Measurements from ENCODE around the gene IL36RN. TPM values are rescaled to one million over a fixed set of nuclear protein-coding genes. Genes with fewer than 3 reads are reported as not detected.

Gene IL36RN
- total RNA-seq, 4 donors from 2014 or later: not detected

DNA sequence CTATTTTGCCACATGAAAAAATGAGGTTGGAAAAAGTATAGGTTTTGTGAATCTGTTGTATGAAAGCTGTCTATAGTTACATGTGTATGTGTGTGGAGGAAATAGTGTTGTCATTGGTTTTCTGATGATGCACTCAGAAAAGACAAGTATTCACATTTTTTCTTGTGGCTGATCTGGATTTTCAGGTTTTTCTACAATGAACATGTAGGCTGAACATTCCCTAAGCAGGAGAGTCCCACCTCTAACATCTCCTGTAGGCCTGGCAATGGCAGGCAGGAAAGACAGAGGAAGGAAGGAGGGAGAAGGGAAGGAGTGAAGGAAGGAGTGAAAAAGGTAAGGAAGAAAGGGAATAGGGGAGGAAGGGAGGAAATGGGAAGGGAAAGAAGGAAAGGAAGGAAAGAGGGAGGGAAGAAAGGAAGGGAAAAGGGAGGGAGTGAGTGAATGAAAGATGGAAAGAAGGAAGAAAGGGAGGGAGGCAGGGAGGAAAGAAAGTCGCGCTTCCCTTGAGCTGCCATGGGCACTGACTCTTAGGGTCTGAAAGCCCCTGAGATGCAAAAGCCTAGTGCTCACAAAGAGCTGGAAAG lies 495 bp upstream of the IL36RN start:
- TF ChIP-seq, protein P1, sequence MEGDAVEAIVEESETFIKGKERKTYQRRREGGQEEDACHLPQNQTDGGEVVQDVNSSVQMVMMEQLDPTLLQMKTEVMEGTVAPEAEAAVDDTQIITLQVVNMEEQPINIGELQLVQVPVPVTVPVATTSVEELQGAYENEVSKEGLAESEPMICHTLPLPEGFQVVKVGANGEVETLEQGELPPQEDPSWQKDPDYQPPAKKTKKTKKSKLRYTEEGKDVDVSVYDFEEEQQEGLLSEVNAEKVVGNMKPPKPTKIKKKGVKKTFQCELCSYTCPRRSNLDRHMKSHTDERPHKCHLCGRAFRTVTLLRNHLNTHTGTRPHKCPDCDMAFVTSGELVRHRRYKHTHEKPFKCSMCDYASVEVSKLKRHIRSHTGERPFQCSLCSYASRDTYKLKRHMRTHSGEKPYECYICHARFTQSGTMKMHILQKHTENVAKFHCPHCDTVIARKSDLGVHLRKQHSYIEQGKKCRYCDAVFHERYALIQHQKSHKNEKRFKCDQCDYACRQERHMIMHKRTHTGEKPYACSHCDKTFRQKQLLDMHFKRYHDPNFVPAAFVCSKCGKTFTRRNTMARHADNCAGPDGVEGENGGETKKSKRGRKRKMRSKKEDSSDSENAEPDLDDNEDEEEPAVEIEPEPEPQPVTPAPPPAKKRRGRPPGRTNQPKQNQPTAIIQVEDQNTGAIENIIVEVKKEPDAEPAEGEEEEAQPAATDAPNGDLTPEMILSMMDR (IDR thresholded peaks at IDR 0.05; ENCODE audit: low read depth): no peak

DNA sequence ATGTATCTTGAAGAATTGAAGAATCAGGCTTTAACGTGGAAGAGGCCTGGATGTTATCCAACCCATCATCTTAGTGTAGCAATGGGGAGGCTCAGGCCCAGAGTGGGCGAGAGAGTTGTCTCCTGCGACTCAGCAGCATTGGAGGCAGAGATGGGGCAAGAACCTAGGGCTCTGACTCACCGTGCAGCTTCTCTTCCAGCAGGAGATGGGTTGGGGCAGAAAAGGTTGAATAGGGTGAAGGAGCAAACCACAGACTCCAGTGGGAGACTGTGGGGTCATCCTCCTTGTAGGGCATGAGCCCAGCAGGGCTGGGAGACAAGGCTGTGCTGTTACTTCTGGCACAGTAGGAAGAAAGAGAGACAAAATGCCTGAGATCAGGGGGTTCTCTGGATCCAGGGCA lies 1.4 kb downstream of the IL36RN start:
- TF ChIP-seq, protein P1 (IDR thresholded peaks at IDR 0.05; ENCODE audit: low read depth): no peak

DNA sequence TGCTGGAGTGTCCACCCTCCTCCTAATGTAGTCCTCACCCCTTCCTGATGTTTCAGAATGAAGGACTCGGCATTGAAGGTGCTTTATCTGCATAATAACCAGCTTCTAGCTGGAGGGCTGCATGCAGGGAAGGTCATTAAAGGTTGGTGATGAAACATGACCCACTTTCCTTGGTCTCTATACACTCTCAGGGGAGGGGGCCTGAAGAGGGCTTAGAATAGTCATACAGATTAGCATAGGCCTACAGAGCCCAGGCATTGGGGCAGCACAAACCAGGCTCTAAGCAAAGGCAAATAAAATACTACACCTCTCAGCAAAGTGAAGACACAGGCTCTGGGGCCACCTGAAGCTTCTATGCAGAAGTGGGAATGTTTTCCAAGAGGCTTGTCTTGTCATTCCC lies 1.8 kb downstream of the IL36RN start:
- TF ChIP-seq, protein P1 (IDR thresholded peaks at IDR 0.05; ENCODE audit: low read depth): no peak

DNA sequence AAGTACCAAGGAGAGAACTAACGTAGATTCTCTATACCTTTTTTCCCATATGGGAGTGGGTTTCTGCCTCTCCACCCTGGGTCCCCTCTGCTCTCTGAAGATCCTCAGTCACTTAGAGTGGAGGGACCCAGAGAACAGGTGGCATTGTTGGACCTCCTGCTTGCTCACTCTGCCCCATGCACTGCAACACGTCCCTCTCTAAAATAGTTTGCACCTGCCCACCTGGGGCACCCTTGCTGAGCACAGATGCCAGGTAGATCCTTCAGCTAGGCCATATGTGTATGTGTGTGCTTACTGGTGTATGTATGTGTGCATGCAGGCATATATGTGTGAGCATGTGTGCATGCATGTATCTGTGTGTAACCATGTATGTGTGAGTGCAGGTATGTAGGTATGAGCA lies 2.2 kb downstream of the IL36RN start:
- TF ChIP-seq, protein P1 (IDR thresholded peaks at IDR 0.05; ENCODE audit: low read depth): no peak

DNA sequence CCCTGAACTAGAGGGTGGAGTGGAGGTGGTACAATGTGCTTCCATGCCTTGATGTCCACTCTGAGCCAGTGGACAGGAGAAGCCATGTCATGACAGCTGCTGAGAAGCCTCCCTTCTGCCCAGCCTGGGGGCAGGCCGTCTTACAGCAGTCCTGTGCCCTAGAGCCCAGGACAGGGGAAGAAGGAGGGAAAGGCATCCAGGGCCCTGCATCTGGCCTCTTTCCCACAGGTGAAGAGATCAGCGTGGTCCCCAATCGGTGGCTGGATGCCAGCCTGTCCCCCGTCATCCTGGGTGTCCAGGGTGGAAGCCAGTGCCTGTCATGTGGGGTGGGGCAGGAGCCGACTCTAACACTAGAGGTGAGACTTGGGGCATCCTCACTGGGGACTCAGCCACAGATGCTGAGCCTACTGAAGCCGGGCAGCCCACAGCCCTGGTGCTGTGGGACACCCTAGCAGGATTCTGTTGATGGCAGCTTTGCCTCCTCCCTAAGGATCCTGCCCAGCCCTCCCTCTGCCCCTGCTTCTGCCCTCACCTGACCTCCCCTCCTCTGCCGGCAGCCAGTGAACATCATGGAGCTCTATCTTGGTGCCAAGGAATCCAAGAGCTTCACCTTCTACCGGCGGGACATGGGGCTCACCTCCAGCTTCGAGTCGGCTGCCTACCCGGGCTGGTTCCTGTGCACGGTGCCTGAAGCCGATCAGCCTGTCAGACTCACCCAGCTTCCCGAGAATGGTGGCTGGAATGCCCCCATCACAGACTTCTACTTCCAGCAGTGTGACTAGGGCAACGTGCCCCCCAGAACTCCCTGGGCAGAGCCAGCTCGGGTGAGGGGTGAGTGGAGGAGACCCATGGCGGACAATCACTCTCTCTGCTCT lies 3.1 kb downstream of the IL36RN start:
- TF ChIP-seq, protein P1 (IDR thresholded peaks at IDR 0.05; ENCODE audit: low read depth): no peak

DNA sequence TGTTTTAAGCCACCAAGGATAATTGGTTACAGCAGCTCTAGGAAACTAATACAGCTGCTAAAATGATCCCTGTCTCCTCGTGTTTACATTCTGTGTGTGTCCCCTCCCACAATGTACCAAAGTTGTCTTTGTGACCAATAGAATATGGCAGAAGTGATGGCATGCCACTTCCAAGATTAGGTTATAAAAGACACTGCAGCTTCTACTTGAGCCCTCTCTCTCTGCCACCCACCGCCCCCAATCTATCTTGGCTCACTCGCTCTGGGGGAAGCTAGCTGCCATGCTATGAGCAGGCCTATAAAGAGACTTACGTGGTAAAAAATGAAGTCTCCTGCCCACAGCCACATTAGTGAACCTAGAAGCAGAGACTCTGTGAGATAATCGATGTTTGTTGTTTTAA lies 5.3 kb downstream of the IL36RN start:
- TF ChIP-seq, protein P1 (IDR thresholded peaks at IDR 0.05; ENCODE audit: low read depth): no peak

DNA sequence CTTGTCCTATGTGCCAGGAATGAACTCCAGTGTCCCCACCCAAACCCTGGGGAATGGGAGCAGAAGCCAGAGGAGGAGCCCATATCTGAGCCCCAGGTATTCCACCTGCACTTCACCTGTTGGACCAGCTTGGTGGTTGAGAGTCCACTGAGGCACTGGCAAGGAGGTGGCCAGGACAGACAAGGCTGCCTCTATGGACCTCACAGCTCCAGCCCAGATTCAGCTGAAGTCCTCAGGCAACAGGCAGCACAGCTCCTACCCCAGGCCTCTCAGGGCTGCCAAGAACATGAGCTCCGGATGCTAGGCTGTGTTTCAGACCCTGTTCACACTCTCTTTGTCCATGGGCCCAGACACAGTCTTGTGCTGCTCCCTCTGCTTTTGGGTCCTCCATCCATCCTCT lies 5.9 kb downstream of the IL36RN start:
- TF ChIP-seq, protein P1 (IDR thresholded peaks at IDR 0.05; ENCODE audit: low read depth): no peak
